22Rv1 (cell line): ENCODE measurements around the gene RGS6.
A peak's percentile ranks its signal among the peaks of the same experiment; 100 is the strongest.

Source experiments
- H3K27ac ChIP-seq: fragments of 450-650 bp; 2 replicates; pipeline ENCODE4 v1.5.1; 2017
- CTCF ChIP-seq: fragments of 450-650 bp; IDR thresholded peaks from 2 replicates; pipeline ENCODE4 v1.5.1; 2017; ENCODE audit warnings: mild to moderate bottlenecking
- ZFX ChIP-seq: fragments of 450-650 bp; IDR thresholded peaks from 2 replicates; pipeline ENCODE4 v1.6.1; 2017; ENCODE audit warnings: antibody characterized with exemption, borderline replicate concordance

The RGS6 gene

DNA sequence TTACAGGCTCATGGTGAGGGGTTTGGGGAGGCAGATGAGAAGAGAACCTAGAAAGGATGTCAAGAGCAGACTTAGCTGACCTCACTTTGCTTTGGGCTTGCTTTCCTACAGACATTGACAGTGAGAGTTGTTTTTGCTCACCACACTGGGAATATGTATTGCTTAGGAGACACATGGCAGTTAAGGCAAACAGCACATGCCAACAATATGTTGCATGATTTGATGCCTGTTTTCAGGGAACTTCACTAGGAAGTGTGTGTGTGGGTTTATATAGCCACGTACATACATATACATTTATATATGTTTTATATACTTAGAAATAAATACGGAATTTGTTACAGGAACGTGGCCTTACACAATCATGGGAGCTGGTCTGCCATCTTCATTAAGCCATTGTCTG lies 346.1 kb downstream of the RGS6 start:
- TF ChIP-seq CTCF (no peak), ZFX (no peak)
- H3K27ac ChIP-seq = no peak overlapping the region

DNA sequence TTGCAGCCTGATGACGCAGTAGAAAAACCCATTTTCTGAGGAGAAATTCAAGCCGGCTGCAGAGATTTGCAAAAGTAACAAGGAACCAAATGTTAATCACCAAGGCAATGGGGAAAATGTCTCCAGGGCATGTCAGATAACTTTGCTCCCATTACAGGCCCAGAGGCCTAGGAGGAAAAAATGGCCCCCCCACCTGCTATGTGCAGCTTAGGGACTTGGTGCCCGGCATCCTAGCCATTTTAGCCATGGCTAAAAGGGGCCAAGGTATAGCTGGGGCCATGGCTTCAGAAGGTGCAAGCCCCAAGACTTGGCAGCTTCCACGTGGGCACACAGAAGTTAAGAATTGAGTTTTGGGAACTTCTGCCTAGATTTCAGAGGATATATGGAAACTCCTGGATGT lies 351.9 kb downstream of the RGS6 start:
- TF ChIP-seq CTCF = no peak
- TF ChIP-seq ZFX = no peak
- no peak overlapping the region for H3K27ac ChIP-seq

GRCh38 chr14:72290241-72290640 lies 358.0 kb downstream of the RGS6 start:
- TF ChIP-seq ZFX (no peak), CTCF (no peak)
- H3K27ac ChIP-seq = no peak overlapping the region

DNA sequence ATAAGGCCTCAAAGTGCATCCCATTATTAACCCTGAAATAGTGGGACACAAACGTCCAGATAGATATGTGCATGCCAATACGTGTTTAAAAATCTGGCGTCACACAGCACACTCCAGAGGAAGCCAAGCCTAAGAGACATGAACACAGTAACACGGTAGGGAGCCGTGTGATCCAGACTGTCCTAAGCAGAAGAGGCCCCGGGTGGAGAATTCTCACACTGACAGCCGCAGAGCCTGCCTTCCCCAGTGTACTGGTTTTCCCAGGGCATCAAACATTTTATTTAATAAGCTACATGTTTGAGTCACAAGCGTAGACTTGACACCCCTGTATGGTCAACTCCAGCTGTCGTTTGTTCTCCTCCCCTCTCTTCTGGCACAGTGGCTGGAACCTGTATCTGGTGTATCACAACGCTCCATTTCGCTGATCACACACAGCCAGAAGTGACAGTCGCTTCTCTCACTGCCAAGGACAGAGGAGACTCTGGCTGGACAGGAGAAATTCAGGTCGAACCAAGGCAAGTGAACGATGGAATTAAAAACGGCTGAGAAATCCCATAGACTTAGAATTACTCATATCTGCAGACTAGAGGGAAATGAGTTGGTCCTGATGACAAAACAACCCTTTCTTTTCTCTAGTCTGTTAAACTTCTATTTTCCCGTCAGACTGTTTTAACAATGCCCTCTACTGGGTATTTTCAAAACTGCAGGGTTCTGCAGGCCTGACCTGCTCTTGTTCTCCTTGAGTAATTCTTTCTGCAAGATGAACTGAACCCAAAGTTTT lies 359.9 kb downstream of the RGS6 start:
- H3K27ac ChIP-seq = no peak overlapping the region
- peak; percentile 78 for TF ChIP-seq CTCF
- TF ChIP-seq ZFX = no peak

- peak; percentile 47 for TF ChIP-seq CTCF
- TF ChIP-seq ZFX = no peak
These were observed 360.4 kb downstream of the RGS6 start for GRCh38 chr14:72292689-72293024.

DNA sequence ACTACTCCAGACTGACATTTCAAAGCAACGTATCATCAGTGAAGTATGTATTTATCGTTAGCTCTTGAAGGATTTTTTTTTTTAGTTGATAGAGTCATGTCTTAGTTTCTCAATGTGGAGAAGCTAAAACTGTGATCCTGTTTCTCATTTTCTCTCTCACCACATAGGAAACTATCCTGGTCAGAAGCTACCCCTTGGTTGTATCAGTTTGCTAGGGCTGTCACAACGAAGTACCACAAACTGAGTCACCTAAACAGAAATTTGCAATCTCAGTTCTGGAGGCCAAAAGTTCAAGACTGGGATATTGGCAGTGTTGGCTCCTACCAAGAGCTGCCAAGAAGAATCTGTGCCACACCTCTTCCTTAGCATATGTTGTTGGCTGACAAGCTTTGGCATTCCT lies 369.1 kb downstream of the RGS6 start:
- H3K27ac ChIP-seq = no peak overlapping the region
- TF ChIP-seq ZFX = no peak
- no peak for TF ChIP-seq CTCF

More at GRCh38 chr14:72292689-72293024, 360.4 kb downstream of the RGS6 start:
- no peak overlapping the region for H3K27ac ChIP-seq

DNA sequence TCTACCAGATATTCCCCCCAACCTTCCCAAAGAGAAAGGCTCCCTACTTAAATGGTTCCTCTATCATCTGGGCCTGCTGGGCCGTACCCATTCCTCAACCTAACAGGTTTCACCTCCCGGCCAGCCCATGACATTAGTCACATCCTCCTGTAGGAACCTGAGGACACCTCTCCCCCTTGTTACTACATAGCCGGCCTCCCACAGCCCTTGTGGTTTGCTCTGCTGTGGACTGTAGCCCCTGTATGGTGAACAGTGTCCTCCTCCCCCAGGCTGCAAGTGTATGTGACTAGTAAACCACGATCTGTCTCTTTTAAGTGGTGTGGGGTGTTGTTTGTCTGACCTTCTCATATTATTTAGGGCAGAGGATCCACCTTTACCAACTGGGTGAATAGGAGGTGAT lies 371.7 kb downstream of the RGS6 start:
- H3K27ac ChIP-seq = no peak overlapping the region
- TF ChIP-seq ZFX (no peak), CTCF (no peak)
